Uterus (tissue), 2 donors: ENCODE measurements around the gene MSH4.
A peak's percentile ranks its signal among the peaks of the same experiment; 100 is the strongest.

ENCODE experiments used
- CTCF ChIP-seq, 4 experiments: fragments of 200-600 bp in 2 of 4; fragments of 450-650 bp in 2 of 4; sonication (generic) in 2 of 4; IDR thresholded peaks; one replicate each; pipeline ENCODE4 v1.5.1; 2016 to 2019; ENCODE audit warnings: antibody characterized with exemption in 4 of 4, mild to moderate bottlenecking in 2 of 4, moderate library complexity in 1 of 4
- POLR2A ChIP-seq, 2 donors: fragments of 450-650 bp; IDR thresholded peaks; one replicate each; pipeline ENCODE4 v1.6.1; 2016; ENCODE audit warnings: antibody characterized with exemption in 2 of 2, mild to moderate bottlenecking in 1 of 2, moderate library complexity in 1 of 2

GRCh38 chr1:75785983-75786853, 10.5 kb upstream of the MSH4 start, which contains the start of gene RABGGTB:
- no peak for TF ChIP-seq CTCF (IDR thresholded peaks at IDR 0.05)
- TF ChIP-seq POLR2A (IDR thresholded peaks at IDR 0.05): peak; percentile 64 to 85
